PC-3 (cell line): ENCODE measurements around the gene GAB2. TPM values are rescaled to one million over a fixed set of nuclear protein-coding genes. Genes with fewer than 3 reads are reported as not detected.

Source experiments
- ATAC-seq: fragments of 200-7000 bp; cut with Tn5 transposase; 2 replicates; pipeline ENCODE4 v1.9.1; 2020; ENCODE audit warnings: mild to moderate bottlenecking, moderate library complexity
- BruUV-seq: library from RNA; stranded (reverse); fragments of 400-500 nt; replicated peaks from 2 replicates; lab custom pipeline; 2021; lab: Mats Ljungman, UMichigan
- CTCF ChIA-PET: fragments of 300-600 bp; sonication (Branson Sonifier 250); formaldehyde crosslinking; loops from one replicate; lab custom pipeline; 2022; ENCODE audit warnings: antibody characterized with exemption; lab: Charles Lee
- POLR2A ChIA-PET: fragments of 300-600 bp; sonication (Branson Sonifier 250); formaldehyde crosslinking; loops from one replicate; lab custom pipeline; 2022; ENCODE audit warnings: antibody characterized with exemption; ENCODE audit not compliant: unreplicated experiment; lab: Charles Lee
- DNase-seq: peaks from one replicate; pipeline ENCODE4 v3.0.0-alpha.2; 2015
- H2AFZ ChIP-seq: fragments of 300-600 bp; sonication (generic); 2 replicates; pipeline ENCODE4 v1.6.0; 2016; ENCODE audit warnings: antibody characterized with exemption, low read length
- H3F3A ChIP-seq: fragments of 300-600 bp; sonication (generic); one replicate; pipeline ENCODE4 v1.6.0; 2017; ENCODE audit warnings: antibody characterized with exemption, low read length, control low read depth, mild to moderate bottlenecking; ENCODE audit not compliant: unreplicated experiment
- H3K27ac ChIP-seq: fragments of 300-600 bp; sonication (generic); 2 replicates; pipeline ENCODE4 v1.5.1; 2016; ENCODE audit warnings: mild to moderate bottlenecking, low read length
- H3K27me3 ChIP-seq: fragments of 300-600 bp; sonication (generic); 2 replicates; pipeline ENCODE4 v1.6.1; 2016; ENCODE audit warnings: low read length, mixed read lengths
- H3K36me3 ChIP-seq: fragments of 300-600 bp; sonication (generic); 2 replicates; pipeline ENCODE4 v1.6.1; 2016; ENCODE audit warnings: low read depth, mixed run types, low read length, mixed read lengths
- H3K4me1 ChIP-seq: fragments of 300-600 bp; sonication (generic); 2 replicates; pipeline ENCODE4 v1.5.1; 2016; ENCODE audit warnings: low read length; ENCODE audit not compliant: insufficient read depth
- H3K4me2 ChIP-seq: fragments of 300-600 bp; sonication (generic); 2 replicates; pipeline ENCODE4 v1.6.0; 2016; ENCODE audit warnings: low read length
- H3K4me3 ChIP-seq: fragments of 300-600 bp; sonication (generic); 2 replicates; pipeline ENCODE4 v1.5.1; 2016; ENCODE audit warnings: mild to moderate bottlenecking, low read length, mixed read lengths
- H3K79me2 ChIP-seq: fragments of 300-600 bp; sonication (generic); 2 replicates; pipeline ENCODE4 v1.6.1; 2017; ENCODE audit warnings: low read length, mixed read lengths
- H3K9ac ChIP-seq: fragments of 300-600 bp; sonication (generic); 2 replicates; pipeline ENCODE4 v1.6.0; 2016; ENCODE audit warnings: mild to moderate bottlenecking, low read length
- H3K9me2 ChIP-seq: fragments of 300-600 bp; sonication (generic); replicated peaks from 2 replicates; pipeline ENCODE4 v1.6.1; 2016; ENCODE audit warnings: mixed run types, low read length, mixed read lengths
- H3K9me3 ChIP-seq: fragments of 300-600 bp; sonication (generic); 2 replicates; pipeline ENCODE4 v1.6.1; 2016; ENCODE audit warnings: low read length, mixed read lengths
- H4K20me1 ChIP-seq: fragments of 300-600 bp; sonication (generic); 2 replicates; pipeline ENCODE4 v1.6.1; 2016; ENCODE audit warnings: low read length, mixed read lengths
- EZH2 ChIP-seq: fragments of 300-600 bp; sonication (generic); IDR thresholded peaks from one replicate; pipeline ENCODE4 v1.6.1; 2017; ENCODE audit warnings: antibody characterized with exemption, mild to moderate bottlenecking, low read length; ENCODE audit not compliant: unreplicated experiment
- EZH2phosphoT487 ChIP-seq: fragments of 300-600 bp; sonication (generic); IDR thresholded peaks from 2 replicates; pipeline ENCODE4 v1.6.1; 2018; ENCODE audit warnings: mild to moderate bottlenecking, antibody characterized with exemption, low read length, borderline replicate concordance
- intact Hi-C: fragments of 100-400 bp; cut with micrococcal nuclease; formaldehyde crosslinking; loops from 2 replicates; pipeline ENCODE4 v1.9.0; 2023
- total RNA-seq: library from RNA; depleted of rRNA; stranded (reverse); fragments of >200 nt; gene quantifications from 2 replicates; pipeline ENCODE4 v1.2.3, GENCODE V29; 2014
- TF ChIP-seq, protein P1 (sequence below): fragments of 300-600 bp; sonication (generic); conservative IDR thresholded peaks from 2 replicates; pipeline ENCODE4 v1.5.1; 2017; ENCODE audit warnings: antibody characterized with exemption, low read depth, mild to moderate bottlenecking, low read length

The GAB2 gene
- total RNA-seq, 1 experiment from 2014 or later = 7.1 TPM

GRCh38 chr11:78192911-78193351, 224.7 kb downstream of the GAB2 start:
- Histone ChIP-seq H3K4me2 (no peak overlapping the region), H3K27ac (no peak overlapping the region), H3K79me2 (peaks cover 36% of the 10 kb centered on the region), H3K36me3 (no peaks in the 10 kb centered on the region), H3K9me3 (no peaks in the 10 kb centered on the region), H3K4me3 (no peak overlapping the region), H3K27me3 (no peaks in the 10 kb centered on the region), H3K9me2 (no peaks in the 10 kb centered on the region), H3K9ac (no peak overlapping the region), H2AFZ (no peak overlapping the region), H3F3A (no peaks in the 10 kb centered on the region), H3K4me1 (peaks cover 24% of the 10 kb centered on the region), H4K20me1 (no peaks in the 10 kb centered on the region)
- POLR2A ChIA-PET = no interaction called here
- intact Hi-C loops = no loop called here
- no peak for DNase-seq
- TF ChIP-seq, protein P1, sequence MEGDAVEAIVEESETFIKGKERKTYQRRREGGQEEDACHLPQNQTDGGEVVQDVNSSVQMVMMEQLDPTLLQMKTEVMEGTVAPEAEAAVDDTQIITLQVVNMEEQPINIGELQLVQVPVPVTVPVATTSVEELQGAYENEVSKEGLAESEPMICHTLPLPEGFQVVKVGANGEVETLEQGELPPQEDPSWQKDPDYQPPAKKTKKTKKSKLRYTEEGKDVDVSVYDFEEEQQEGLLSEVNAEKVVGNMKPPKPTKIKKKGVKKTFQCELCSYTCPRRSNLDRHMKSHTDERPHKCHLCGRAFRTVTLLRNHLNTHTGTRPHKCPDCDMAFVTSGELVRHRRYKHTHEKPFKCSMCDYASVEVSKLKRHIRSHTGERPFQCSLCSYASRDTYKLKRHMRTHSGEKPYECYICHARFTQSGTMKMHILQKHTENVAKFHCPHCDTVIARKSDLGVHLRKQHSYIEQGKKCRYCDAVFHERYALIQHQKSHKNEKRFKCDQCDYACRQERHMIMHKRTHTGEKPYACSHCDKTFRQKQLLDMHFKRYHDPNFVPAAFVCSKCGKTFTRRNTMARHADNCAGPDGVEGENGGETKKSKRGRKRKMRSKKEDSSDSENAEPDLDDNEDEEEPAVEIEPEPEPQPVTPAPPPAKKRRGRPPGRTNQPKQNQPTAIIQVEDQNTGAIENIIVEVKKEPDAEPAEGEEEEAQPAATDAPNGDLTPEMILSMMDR = no peak
- no peak for TF ChIP-seq EZH2phosphoT487
- TF ChIP-seq EZH2 = no peak
- CTCF ChIA-PET = no interaction called here
- no peak for ATAC-seq
- BruUV-seq = no TSS peak

DNA sequence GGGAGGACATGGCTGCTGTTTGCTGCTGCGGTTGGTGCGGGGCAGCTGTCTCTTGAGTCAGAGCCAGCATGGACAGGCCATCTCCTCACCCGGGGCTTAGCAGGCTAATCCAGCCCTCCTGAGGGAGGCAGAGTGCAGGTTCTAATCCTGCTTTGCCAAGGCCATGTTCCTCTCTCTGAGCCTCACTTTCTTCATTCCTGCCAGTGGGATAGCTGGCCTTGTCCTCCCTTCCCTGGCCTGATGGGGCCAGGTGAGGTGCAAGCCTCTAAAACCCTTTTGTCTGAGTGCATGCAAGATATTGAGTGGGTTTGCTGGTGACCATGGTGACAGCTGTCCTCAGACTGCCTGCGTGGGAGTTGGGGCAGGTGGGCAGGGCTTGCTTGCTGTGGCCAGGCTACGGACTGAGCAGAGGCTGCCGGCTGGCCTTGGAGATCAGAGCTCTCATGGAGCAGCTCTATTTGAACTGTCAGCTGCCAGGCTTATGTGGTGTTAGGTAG, 225.3 kb downstream of the GAB2 start:
- Histone ChIP-seq H4K20me1 (no peaks in the 10 kb centered on the region), H3K79me2 (peaks cover 42% of the 10 kb centered on the region), H3K4me1 (peaks cover 28% of the 10 kb centered on the region), H3K4me3 (no peak overlapping the region), H3K36me3 (no peaks in the 10 kb centered on the region), H2AFZ (no peak overlapping the region), H3K27ac (no peak overlapping the region), H3K4me2 (no peak overlapping the region), H3K9me2 (no peaks in the 10 kb centered on the region), H3K9me3 (no peaks in the 10 kb centered on the region), H3K9ac (no peak overlapping the region), H3F3A (no peaks in the 10 kb centered on the region), H3K27me3 (no peaks in the 10 kb centered on the region)
- DNase-seq (no peak), ATAC-seq (no peak)
- TF ChIP-seq, protein P1 = no peak
- TF ChIP-seq EZH2phosphoT487 (no peak), EZH2 (no peak)
- ChIA-PET CTCF (no interaction called here), POLR2A (no interaction called here)
- intact Hi-C loops = no loop called here
- no TSS peak for BruUV-seq

DNA sequence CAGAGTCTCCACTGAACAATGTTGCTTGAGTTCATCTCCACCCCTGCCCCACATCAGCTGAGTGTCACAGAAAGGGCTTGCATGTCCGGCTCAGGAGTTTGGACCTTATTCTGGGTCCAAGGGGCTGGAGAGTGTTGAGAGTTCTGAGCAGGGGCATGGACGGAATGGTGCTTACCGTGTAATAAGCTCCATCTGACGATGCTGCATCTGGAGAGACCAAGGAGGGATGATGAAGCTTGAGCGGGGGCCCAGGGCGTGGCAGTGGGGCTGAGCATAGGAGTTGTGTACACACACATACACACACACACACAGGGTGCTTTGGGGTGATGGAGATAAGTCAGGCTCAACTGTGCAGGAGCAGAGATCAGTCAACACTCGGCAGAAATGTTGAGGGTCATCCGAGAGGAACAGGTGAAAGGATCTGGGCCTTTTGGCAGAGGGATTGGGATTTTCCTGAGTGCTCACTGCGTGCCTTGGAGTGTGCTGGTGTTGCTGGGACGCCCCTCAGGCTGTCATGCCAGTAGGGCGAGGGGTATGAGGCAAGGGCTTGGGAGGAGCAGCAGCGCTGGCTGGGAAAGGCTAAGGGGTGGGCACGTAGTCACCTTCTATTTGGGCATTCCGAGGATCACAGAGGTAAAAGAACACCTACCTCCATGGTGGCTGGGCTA, 226.6 kb downstream of the GAB2 start:
- no peaks in the 10 kb centered on the region for H3K9me2 ChIP-seq
- BruUV-seq = no TSS peak
- H3K27me3 ChIP-seq = no peaks in the 10 kb centered on the region
- CTCF ChIA-PET = no interaction called here
- no peaks in the 10 kb centered on the region for H3K36me3 ChIP-seq
- no peaks in the 10 kb centered on the region for H3F3A ChIP-seq
- no peaks in the 10 kb centered on the region for H3K9me3 ChIP-seq
- H3K79me2 ChIP-seq = peaks cover 52% of the 10 kb centered on the region
- H3K4me3 ChIP-seq = no peak overlapping the region
- no peaks in the 10 kb centered on the region for H4K20me1 ChIP-seq
- peaks cover 41% of the 10 kb centered on the region for H3K4me1 ChIP-seq
- no peak overlapping the region for H3K27ac ChIP-seq
- TF ChIP-seq, protein P1 = no peak
- no peak for TF ChIP-seq EZH2
- no peak for TF ChIP-seq EZH2phosphoT487
- H3K9ac ChIP-seq = no peak overlapping the region
- no peak overlapping the region for H3K4me2 ChIP-seq
- no peak overlapping the region for H2AFZ ChIP-seq
- POLR2A ChIA-PET = no interaction called here
- intact Hi-C loops = no loop called here
- no peak for ATAC-seq
- DNase-seq = no peak
